Progenitor cell of endocrine pancreas (in vitro differentiated cells): Measurements from ENCODE around the gene TMEM163. TPM values are rescaled to one million over a fixed set of nuclear protein-coding genes. Genes with fewer than 3 reads are reported as not detected.

Source experiments
- DNase-seq: peaks from one replicate; pipeline ENCODE4 v3.0.0; 2021; ENCODE audit warnings: low spot score; ENCODE audit not compliant: unreplicated experiment
- H3K27ac Mint-ChIP-seq: 2 replicates; pipeline ENCODE4 v1.8.0; 2021; ENCODE audit warnings: mild to moderate bottlenecking, moderate library complexity, mixed read lengths
- H3K27me3 Mint-ChIP-seq: 2 replicates; pipeline ENCODE4 v1.8.0; 2021; ENCODE audit warnings: mixed read lengths
- H3K36me3 Mint-ChIP-seq: 2 replicates; pipeline ENCODE4 v1.8.0; 2022; ENCODE audit warnings: mixed read lengths; ENCODE audit not compliant: insufficient read depth
- H3K4me1 Mint-ChIP-seq: 2 replicates; pipeline ENCODE4 v1.8.0; 2021; ENCODE audit warnings: low read depth, mixed read lengths
- H3K4me3 Mint-ChIP-seq: 2 replicates; pipeline ENCODE4 v1.8.0; 2021; ENCODE audit warnings: low read depth, mild to moderate bottlenecking, moderate library complexity, mixed read lengths
- H3K9me3 Mint-ChIP-seq: 2 replicates; pipeline ENCODE4 v1.8.0; 2021; ENCODE audit warnings: low read depth, mixed read lengths
- CTCF ChIP-seq: fragments of 200-600 bp; sonication (generic); IDR thresholded peaks from one replicate; pipeline ENCODE4 v1.5.0; 2021; ENCODE audit warnings: antibody characterized with exemption, mild to moderate bottlenecking; ENCODE audit not compliant: unreplicated experiment
- total RNA-seq: library from RNA; stranded (reverse); gene quantifications from 2 replicates; pipeline ENCODE4 v1.2.1, GENCODE V29; 2021

Gene TMEM163
- total RNA-seq, 1 donor from 2014 or later, result 3.8 TPM

GRCh38 chr2:134712299-134712698 is 6.5 kb downstream of the TMEM163 start:
- no peaks in the 10 kb centered on the region for H3K36me3 Mint-ChIP-seq
- H3K4me3 Mint-ChIP-seq, result no peak overlapping the region
- peaks cover 86% of the 10 kb centered on the region for H3K27me3 Mint-ChIP-seq
- H3K27ac Mint-ChIP-seq, result no peak overlapping the region
- no peak for TF ChIP-seq CTCF
- peaks cover 3% of the 10 kb centered on the region for H3K4me1 Mint-ChIP-seq
- no peaks in the 10 kb centered on the region for H3K9me3 Mint-ChIP-seq
- no peak for DNase-seq

GRCh38 chr2:134711692-134712091 is 7.1 kb downstream of the TMEM163 start:
- H3K36me3 Mint-ChIP-seq, result no peaks in the 10 kb centered on the region
- no peak overlapping the region for H3K27ac Mint-ChIP-seq
- H3K27me3 Mint-ChIP-seq, result peaks cover 83% of the 10 kb centered on the region

GRCh38 chr2:134707330-134707676 is 11.5 kb downstream of the TMEM163 start:
- no peak for DNase-seq
- H3K27ac Mint-ChIP-seq, result no peak overlapping the region
- no peak for TF ChIP-seq CTCF
- peaks cover 6% of the 10 kb centered on the region for H3K4me1 Mint-ChIP-seq
- H3K27me3 Mint-ChIP-seq, result peaks cover 60% of the 10 kb centered on the region
- H3K9me3 Mint-ChIP-seq, result no peaks in the 10 kb centered on the region
- no peak overlapping the region for H3K4me3 Mint-ChIP-seq
- no peaks in the 10 kb centered on the region for H3K36me3 Mint-ChIP-seq

More at GRCh38 chr2:134711692-134712091, 7.1 kb downstream of the TMEM163 start:
- Mint-ChIP-seq H3K4me3 (no peak overlapping the region), H3K9me3 (no peaks in the 10 kb centered on the region), H3K4me1 (peaks cover 5% of the 10 kb centered on the region)
- DNase-seq, result no peak
- TF ChIP-seq CTCF, result no peak

GRCh38 chr2:134706587-134707329 is 12.0 kb downstream of the TMEM163 start:
- Mint-ChIP-seq H3K36me3 (no peaks in the 10 kb centered on the region), H3K9me3 (no peaks in the 10 kb centered on the region), H3K27ac (no peak overlapping the region), H3K27me3 (peaks cover 58% of the 10 kb centered on the region), H3K4me3 (no peak overlapping the region), H3K4me1 (peaks cover 6% of the 10 kb centered on the region)
- no peak for DNase-seq
- TF ChIP-seq CTCF, result no peak

GRCh38 chr2:134705861-134706586 is 12.8 kb downstream of the TMEM163 start:
- peaks cover 53% of the 10 kb centered on the region for H3K27me3 Mint-ChIP-seq
- no peak overlapping the region for H3K27ac Mint-ChIP-seq
- TF ChIP-seq CTCF, result no peak

More at GRCh38 chr2:134705861-134706586, 12.8 kb downstream of the TMEM163 start:
- no peak overlapping the region for H3K4me3 Mint-ChIP-seq
- peaks cover 6% of the 10 kb centered on the region for H3K4me1 Mint-ChIP-seq
- no peaks in the 10 kb centered on the region for H3K36me3 Mint-ChIP-seq
- H3K9me3 Mint-ChIP-seq, result no peaks in the 10 kb centered on the region
- DNase-seq, result no peak
